HG03342 (cell line): ENCODE data around the gene PDE8A.
A peak's percentile ranks its signal among the peaks of the same experiment; 100 is the strongest.
"Not testable (repeated sequence)": the region's sequence is repeated elsewhere in the genome, so short reads cannot be mapped to it uniquely, and the experiment has no call there.

Source experiments
- ATAC-seq: cut with Tn5 transposase; IDR thresholded peaks from one replicate; pipeline ENCODE4 v1.9.1; 2021; ENCODE audit warnings: mild to moderate bottlenecking, moderate library complexity; ENCODE audit not compliant: unreplicated experiment

Gene PDE8A

GRCh38 chr15:85009435-85009834 lies 27.8 kb downstream of the PDE8A start:
- ATAC-seq, result no peak

GRCh38 chr15:85010071-85010385 lies 28.4 kb downstream of the PDE8A start:
- ATAC-seq, result no peak

- ATAC-seq, result no peak
Measured at GRCh38 chr15:85010386-85011159, 28.9 kb downstream of the PDE8A start.

GRCh38 chr15:85011160-85011571 lies 29.5 kb downstream of the PDE8A start:
- no peak for ATAC-seq

- ATAC-seq, result not testable (repeated sequence)
Measured at GRCh38 chr15:85011724-85012123, 30.1 kb downstream of the PDE8A start.

- no peak for ATAC-seq
Measured at GRCh38 chr15:85013785-85014184, 32.1 kb downstream of the PDE8A start.

GRCh38 chr15:85014932-85015331 lies 33.3 kb downstream of the PDE8A start:
- ATAC-seq, result no peak

- ATAC-seq, result no peak
Measured at GRCh38 chr15:85016275-85016674, 34.6 kb downstream of the PDE8A start.

GRCh38 chr15:85019815-85020590 lies 38.3 kb downstream of the PDE8A start:
- no peak for ATAC-seq

GRCh38 chr15:85021409-85021808 lies 39.8 kb downstream of the PDE8A start:
- ATAC-seq, result no peak

GRCh38 chr15:85022860-85023403 lies 41.3 kb downstream of the PDE8A start:
- no peak for ATAC-seq

- ATAC-seq, result no peak
Measured at GRCh38 chr15:85024003-85024402, 42.3 kb downstream of the PDE8A start.

GRCh38 chr15:85024509-85025336 lies 43.1 kb downstream of the PDE8A start:
- peak; percentile 33 for ATAC-seq

GRCh38 chr15:85025516-85026251 lies 44.0 kb downstream of the PDE8A start:
- ATAC-seq, result no peak

- no peak for ATAC-seq
Measured at GRCh38 chr15:85026304-85027032, 44.8 kb downstream of the PDE8A start.

- ATAC-seq, result no peak
Measured at GRCh38 chr15:85027033-85027380, 45.4 kb downstream of the PDE8A start.

- no peak for ATAC-seq
Measured at GRCh38 chr15:85027421-85027820, 45.8 kb downstream of the PDE8A start.

- no peak for ATAC-seq
Measured at GRCh38 chr15:85028416-85028815, 46.8 kb downstream of the PDE8A start.

- no peak for ATAC-seq
Measured at GRCh38 chr15:85029221-85029620, 47.6 kb downstream of the PDE8A start.
